ENCODE results near the gene SCYGR2.

DNA sequence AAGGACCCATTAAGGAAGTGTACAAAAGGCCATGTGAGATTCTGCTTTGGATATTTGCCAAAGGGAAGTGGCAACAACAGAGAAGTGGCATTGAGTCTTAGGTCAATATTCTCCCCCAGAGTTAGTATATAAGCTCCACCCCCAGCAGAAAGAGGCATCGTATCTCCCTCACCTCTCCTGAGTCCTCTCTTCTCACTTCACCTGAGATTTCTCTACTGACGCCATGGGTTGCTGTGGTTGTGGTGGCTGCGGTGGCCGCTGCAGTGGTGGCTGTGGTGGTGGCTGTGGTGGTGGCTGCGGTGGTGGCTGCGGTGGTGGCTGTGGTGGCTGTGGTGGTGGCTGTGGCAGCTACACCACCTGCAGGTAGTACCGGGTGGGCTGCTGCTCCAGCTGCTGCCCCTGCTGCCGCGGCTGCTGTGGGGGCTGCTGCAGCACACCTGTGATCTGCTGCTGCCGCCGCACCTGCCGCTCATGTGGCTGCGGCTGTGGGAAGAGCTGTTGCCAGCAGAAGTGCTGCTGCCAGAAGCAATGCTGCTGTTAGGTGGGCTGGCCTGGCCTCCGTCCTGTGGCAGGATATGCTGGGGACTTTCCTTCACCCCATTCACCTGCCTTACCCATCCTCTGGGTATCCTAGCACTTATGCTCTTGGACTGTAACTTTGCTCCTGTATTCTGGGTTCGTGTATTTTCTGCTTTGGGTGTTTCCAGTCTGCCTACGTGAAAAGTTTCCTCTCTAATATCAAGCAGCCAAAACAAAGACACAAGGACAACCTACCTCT, 10.1 kb downstream of the SCYGR2 start:
- TF ChIP-seq, protein P1, sequence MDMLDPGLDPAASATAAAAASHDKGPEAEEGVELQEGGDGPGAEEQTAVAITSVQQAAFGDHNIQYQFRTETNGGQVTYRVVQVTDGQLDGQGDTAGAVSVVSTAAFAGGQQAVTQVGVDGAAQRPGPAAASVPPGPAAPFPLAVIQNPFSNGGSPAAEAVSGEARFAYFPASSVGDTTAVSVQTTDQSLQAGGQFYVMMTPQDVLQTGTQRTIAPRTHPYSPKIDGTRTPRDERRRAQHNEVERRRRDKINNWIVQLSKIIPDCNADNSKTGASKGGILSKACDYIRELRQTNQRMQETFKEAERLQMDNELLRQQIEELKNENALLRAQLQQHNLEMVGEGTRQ (IDR thresholded peaks at IDR 0.05; ENCODE audit: low read length): no peak
- TF ChIP-seq YY1 (IDR thresholded peaks at IDR 0.05; ENCODE audit: low read depth, low read length) (no peak), CEBPB (IDR thresholded peaks at IDR 0.05; ENCODE audit: low read depth, low read length) (no peak), RNF2 (IDR thresholded peaks at IDR 0.05; ENCODE audit: borderline replicate concordance, low read depth, low read length, missing control alignments, poor library complexity, severe bottlenecking) (no peak), EP300 (IDR thresholded peaks at IDR 0.05; ENCODE audit: borderline replicate concordance in 1 of 2, low read depth in 2 of 2, low read length in 2 of 2) (no peak), POLR2A (IDR thresholded peaks at IDR 0.05; ENCODE audit: control extremely low read depth in 1 of 2, low read depth in 2 of 2, low read length in 2 of 2) (no peak), RFX5 (IDR thresholded peaks at IDR 0.05; ENCODE audit: borderline replicate concordance, low read depth, low read length) (no peak), TCF12 (IDR thresholded peaks at IDR 0.05; ENCODE audit: low read depth, low read length) (no peak), SIRT6 (IDR thresholded peaks at IDR 0.05; ENCODE audit: low read length) (no peak), NANOG (IDR thresholded peaks at IDR 0.05; ENCODE audit: insufficient read depth, low read depth, low read length, poor library complexity, severe bottlenecking) (no peak)
- TF ChIP-seq, protein P2, sequence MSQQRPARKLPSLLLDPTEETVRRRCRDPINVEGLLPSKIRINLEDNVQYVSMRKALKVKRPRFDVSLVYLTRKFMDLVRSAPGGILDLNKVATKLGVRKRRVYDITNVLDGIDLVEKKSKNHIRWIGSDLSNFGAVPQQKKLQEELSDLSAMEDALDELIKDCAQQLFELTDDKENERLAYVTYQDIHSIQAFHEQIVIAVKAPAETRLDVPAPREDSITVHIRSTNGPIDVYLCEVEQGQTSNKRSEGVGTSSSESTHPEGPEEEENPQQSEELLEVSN (IDR thresholded peaks at IDR 0.05): no peak
- TF ChIP-seq, protein P3, sequence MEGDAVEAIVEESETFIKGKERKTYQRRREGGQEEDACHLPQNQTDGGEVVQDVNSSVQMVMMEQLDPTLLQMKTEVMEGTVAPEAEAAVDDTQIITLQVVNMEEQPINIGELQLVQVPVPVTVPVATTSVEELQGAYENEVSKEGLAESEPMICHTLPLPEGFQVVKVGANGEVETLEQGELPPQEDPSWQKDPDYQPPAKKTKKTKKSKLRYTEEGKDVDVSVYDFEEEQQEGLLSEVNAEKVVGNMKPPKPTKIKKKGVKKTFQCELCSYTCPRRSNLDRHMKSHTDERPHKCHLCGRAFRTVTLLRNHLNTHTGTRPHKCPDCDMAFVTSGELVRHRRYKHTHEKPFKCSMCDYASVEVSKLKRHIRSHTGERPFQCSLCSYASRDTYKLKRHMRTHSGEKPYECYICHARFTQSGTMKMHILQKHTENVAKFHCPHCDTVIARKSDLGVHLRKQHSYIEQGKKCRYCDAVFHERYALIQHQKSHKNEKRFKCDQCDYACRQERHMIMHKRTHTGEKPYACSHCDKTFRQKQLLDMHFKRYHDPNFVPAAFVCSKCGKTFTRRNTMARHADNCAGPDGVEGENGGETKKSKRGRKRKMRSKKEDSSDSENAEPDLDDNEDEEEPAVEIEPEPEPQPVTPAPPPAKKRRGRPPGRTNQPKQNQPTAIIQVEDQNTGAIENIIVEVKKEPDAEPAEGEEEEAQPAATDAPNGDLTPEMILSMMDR (IDR thresholded peaks at IDR 0.05; ENCODE audit: control extremely low read depth in 1 of 3, insufficient read depth in 1 of 3, low read depth in 1 of 3, low read length in 3 of 3): no peak
